ENCODE results near the gene TRIM27. TPM values are rescaled to one million over a fixed set of nuclear protein-coding genes. Genes with fewer than 3 reads are reported as not detected.
"Not testable (repeated sequence)": the region's sequence is repeated elsewhere in the genome, so short reads cannot be mapped to it uniquely, and the experiment has no call there.

The TRIM27 gene
- total RNA-seq, 1 donor from 2014 or later: 62.1 TPM

- H3K4me1 ChIP-seq (ENCODE audit: control insufficient read depth in 3 of 3, insufficient read depth in 3 of 3, low read length in 3 of 3): peaks cover 0 to 4% (median 0%) of the 10 kb centered on the region in 3 donors
- no peak overlapping the region for H3K9ac ChIP-seq (ENCODE audit: low read depth in 1 of 3, low read length in 3 of 3)
- peak overlapping the region in 2 of 3 donors; percentile 8 to 26 for H3K4me3 ChIP-seq (ENCODE audit: low read length in 3 of 3)
- peaks cover 0 to 14% (median 6%) of the 10 kb centered on the region in 3 donors for H3K27me3 ChIP-seq (ENCODE audit: control insufficient read depth in 3 of 3, insufficient read depth in 3 of 3, low read length in 3 of 3)
- no peaks in the 10 kb centered on the region for H3K36me3 ChIP-seq (ENCODE audit: control insufficient read depth in 3 of 3, insufficient read depth in 3 of 3, low read length in 3 of 3)
- H3K27ac ChIP-seq (ENCODE audit: low read depth, low read length): no peak overlapping the region
- H3K9me3 ChIP-seq (ENCODE audit: control insufficient read depth in 3 of 3, low read length in 3 of 3): no peaks in the 10 kb centered on the region
These were observed 29.9 kb upstream of the TRIM27 start for GRCh38 chr6:28953585-28954258.

- Histone ChIP-seq H3K9ac (ENCODE audit: low read depth in 1 of 3, low read length in 3 of 3) (no peak overlapping the region), H3K27me3 (ENCODE audit: control insufficient read depth in 3 of 3, insufficient read depth in 3 of 3, low read length in 3 of 3) (peaks cover 0 to 14% (median 6%) of the 10 kb centered on the region in 3 donors), H3K4me3 (ENCODE audit: low read length in 3 of 3) (peak overlapping the region in 1 of 3 donors; percentile 26)
These were observed 29.3 kb upstream of the TRIM27 start for GRCh38 chr6:28953039-28953584.

GRCh38 chr6:28949656-28950195 is 25.9 kb upstream of the TRIM27 start:
- not testable (repeated sequence) for H3K9me3 ChIP-seq (ENCODE audit: control insufficient read depth in 3 of 3, low read length in 3 of 3); H3K36me3 ChIP-seq (ENCODE audit: control insufficient read depth in 3 of 3, insufficient read depth in 3 of 3, low read length in 3 of 3); H3K27me3 ChIP-seq (ENCODE audit: control insufficient read depth in 3 of 3, insufficient read depth in 3 of 3, low read length in 3 of 3); H3K27ac ChIP-seq (ENCODE audit: low read depth, low read length); H3K4me3 ChIP-seq (ENCODE audit: low read length in 3 of 3); H3K9ac ChIP-seq (ENCODE audit: low read depth in 1 of 3, low read length in 3 of 3); H3K4me1 ChIP-seq (ENCODE audit: control insufficient read depth in 3 of 3, insufficient read depth in 3 of 3, low read length in 3 of 3)

More at GRCh38 chr6:28953039-28953584, 29.3 kb upstream of the TRIM27 start:
- Histone ChIP-seq H3K36me3 (ENCODE audit: control insufficient read depth in 3 of 3, insufficient read depth in 3 of 3, low read length in 3 of 3) (no peaks in the 10 kb centered on the region), H3K4me1 (ENCODE audit: control insufficient read depth in 3 of 3, insufficient read depth in 3 of 3, low read length in 3 of 3) (peaks cover 0 to 4% (median 0%) of the 10 kb centered on the region in 3 donors), H3K9me3 (ENCODE audit: control insufficient read depth in 3 of 3, low read length in 3 of 3) (no peaks in the 10 kb centered on the region), H3K27ac (ENCODE audit: low read depth, low read length) (no peak overlapping the region)

- H3K36me3 ChIP-seq (ENCODE audit: control insufficient read depth in 3 of 3, insufficient read depth in 3 of 3, low read length in 3 of 3): no peaks in the 10 kb centered on the region
- no peak overlapping the region for H3K9ac ChIP-seq (ENCODE audit: low read depth in 1 of 3, low read length in 3 of 3)
- peaks cover under 1 to 6% (median 5%) of the 10 kb centered on the region in 3 donors for H3K4me1 ChIP-seq (ENCODE audit: control insufficient read depth in 3 of 3, insufficient read depth in 3 of 3, low read length in 3 of 3)
- no peak overlapping the region for H3K27ac ChIP-seq (ENCODE audit: low read depth, low read length)
- no peaks in the 10 kb centered on the region for H3K9me3 ChIP-seq (ENCODE audit: control insufficient read depth in 3 of 3, low read length in 3 of 3)
- peaks cover 0 to 6% (median 0%) of the 10 kb centered on the region in 3 donors for H3K27me3 ChIP-seq (ENCODE audit: control insufficient read depth in 3 of 3, insufficient read depth in 3 of 3, low read length in 3 of 3)
- H3K4me3 ChIP-seq (ENCODE audit: low read length in 3 of 3): no peak overlapping the region
These were observed 25.1 kb upstream of the TRIM27 start for GRCh38 chr6:28948782-28949486.

GRCh38 chr6:28947831-28948270 is 24.1 kb upstream of the TRIM27 start:
- Histone ChIP-seq H3K9ac (ENCODE audit: low read depth in 1 of 3, low read length in 3 of 3) (no peak overlapping the region), H3K9me3 (ENCODE audit: control insufficient read depth in 3 of 3, low read length in 3 of 3) (no peaks in the 10 kb centered on the region), H3K27me3 (ENCODE audit: control insufficient read depth in 3 of 3, insufficient read depth in 3 of 3, low read length in 3 of 3) (peaks cover 0 to 8% (median 4%) of the 10 kb centered on the region in 3 donors), H3K4me1 (ENCODE audit: control insufficient read depth in 3 of 3, insufficient read depth in 3 of 3, low read length in 3 of 3) (peaks cover 4 to 12% (median 8%) of the 10 kb centered on the region in 3 donors), H3K36me3 (ENCODE audit: control insufficient read depth in 3 of 3, insufficient read depth in 3 of 3, low read length in 3 of 3) (no peaks in the 10 kb centered on the region), H3K4me3 (ENCODE audit: low read length in 3 of 3) (no peak overlapping the region), H3K27ac (ENCODE audit: low read depth, low read length) (no peak overlapping the region)

GRCh38 chr6:28947067-28947765 is 23.4 kb upstream of the TRIM27 start:
- Histone ChIP-seq H3K27me3 (ENCODE audit: control insufficient read depth in 3 of 3, insufficient read depth in 3 of 3, low read length in 3 of 3) (peaks cover 0 to 12% (median 4%) of the 10 kb centered on the region in 3 donors), H3K36me3 (ENCODE audit: control insufficient read depth in 3 of 3, insufficient read depth in 3 of 3, low read length in 3 of 3) (no peaks in the 10 kb centered on the region), H3K4me1 (ENCODE audit: control insufficient read depth in 3 of 3, insufficient read depth in 3 of 3, low read length in 3 of 3) (peaks cover 4 to 12% (median 8%) of the 10 kb centered on the region in 3 donors), H3K27ac (ENCODE audit: low read depth, low read length) (no peak overlapping the region), H3K9me3 (ENCODE audit: control insufficient read depth in 3 of 3, low read length in 3 of 3) (no peaks in the 10 kb centered on the region), H3K9ac (ENCODE audit: low read depth in 1 of 3, low read length in 3 of 3) (no peak overlapping the region), H3K4me3 (ENCODE audit: low read length in 3 of 3) (no peak overlapping the region)

GRCh38 chr6:28945349-28945748 is 21.6 kb upstream of the TRIM27 start:
- Histone ChIP-seq H3K27ac (ENCODE audit: low read depth, low read length) (no peak overlapping the region), H3K36me3 (ENCODE audit: control insufficient read depth in 3 of 3, insufficient read depth in 3 of 3, low read length in 3 of 3) (no peaks in the 10 kb centered on the region), H3K9me3 (ENCODE audit: control insufficient read depth in 3 of 3, low read length in 3 of 3) (no peaks in the 10 kb centered on the region), H3K9ac (ENCODE audit: low read depth in 1 of 3, low read length in 3 of 3) (no peak overlapping the region), H3K4me1 (ENCODE audit: control insufficient read depth in 3 of 3, insufficient read depth in 3 of 3, low read length in 3 of 3) (peaks cover 6 to 26% (median 23%) of the 10 kb centered on the region in 3 donors), H3K27me3 (ENCODE audit: control insufficient read depth in 3 of 3, insufficient read depth in 3 of 3, low read length in 3 of 3) (peaks cover 0 to 23% (median 19%) of the 10 kb centered on the region in 3 donors), H3K4me3 (ENCODE audit: low read length in 3 of 3) (no peak overlapping the region)

GRCh38 chr6:28944412-28944865 is 20.7 kb upstream of the TRIM27 start:
- Histone ChIP-seq H3K4me3 (ENCODE audit: low read length in 3 of 3) (peak overlapping the region; percentile 64 to 81 (median 67)), H3K27ac (ENCODE audit: low read depth, low read length) (peak overlapping the region; percentile 54), H3K9ac (ENCODE audit: low read depth in 1 of 3, low read length in 3 of 3) (peak overlapping the region; percentile 58 to 73 (median 65)), H3K36me3 (ENCODE audit: control insufficient read depth in 3 of 3, insufficient read depth in 3 of 3, low read length in 3 of 3) (no peaks in the 10 kb centered on the region), H3K27me3 (ENCODE audit: control insufficient read depth in 3 of 3, insufficient read depth in 3 of 3, low read length in 3 of 3) (peaks cover 0 to 25% (median 20%) of the 10 kb centered on the region in 3 donors), H3K4me1 (ENCODE audit: control insufficient read depth in 3 of 3, insufficient read depth in 3 of 3, low read length in 3 of 3) (peaks cover 6 to 30% (median 23%) of the 10 kb centered on the region in 3 donors), H3K9me3 (ENCODE audit: control insufficient read depth in 3 of 3, low read length in 3 of 3) (no peaks in the 10 kb centered on the region)

Measured in skeletal muscle tissue (tissue), 4 donors.